ENCODE results near the gene DHFR.

The DHFR gene

DNA sequence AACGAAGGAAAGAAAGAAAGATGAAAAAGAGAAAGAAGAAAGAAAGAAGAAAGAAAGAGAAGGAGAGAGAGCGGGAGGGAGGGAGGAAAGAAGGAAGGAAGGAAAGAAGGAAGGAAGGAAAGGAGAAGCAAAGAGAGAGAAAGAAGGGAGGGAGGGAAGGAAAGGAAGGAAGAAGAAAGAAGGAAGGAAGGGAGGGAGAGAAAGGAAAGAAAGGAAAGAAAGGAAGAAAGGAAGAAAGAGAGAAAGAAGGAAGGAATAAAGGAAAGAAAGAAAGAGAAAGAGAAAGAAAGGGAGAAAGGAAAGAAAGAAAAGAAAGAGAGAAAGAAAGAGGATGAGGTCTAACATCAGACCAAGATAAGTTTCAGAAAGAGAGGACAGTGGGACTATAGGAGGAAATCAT lies 75.7 kb downstream of the DHFR start:
- TF ChIP-seq CTCF (IDR thresholded peaks at IDR 0.05) = no peak

- no peak for TF ChIP-seq CTCF (IDR thresholded peaks at IDR 0.05)
Measured at GRCh38 chr5:80577707-80578106, 77.1 kb downstream of the DHFR start.

GRCh38 chr5:80576383-80576782 lies 78.4 kb downstream of the DHFR start:
- no peak for TF ChIP-seq CTCF (IDR thresholded peaks at IDR 0.05)
